ENCODE results near the gene MOB3B.

The MOB3B gene

DNA sequence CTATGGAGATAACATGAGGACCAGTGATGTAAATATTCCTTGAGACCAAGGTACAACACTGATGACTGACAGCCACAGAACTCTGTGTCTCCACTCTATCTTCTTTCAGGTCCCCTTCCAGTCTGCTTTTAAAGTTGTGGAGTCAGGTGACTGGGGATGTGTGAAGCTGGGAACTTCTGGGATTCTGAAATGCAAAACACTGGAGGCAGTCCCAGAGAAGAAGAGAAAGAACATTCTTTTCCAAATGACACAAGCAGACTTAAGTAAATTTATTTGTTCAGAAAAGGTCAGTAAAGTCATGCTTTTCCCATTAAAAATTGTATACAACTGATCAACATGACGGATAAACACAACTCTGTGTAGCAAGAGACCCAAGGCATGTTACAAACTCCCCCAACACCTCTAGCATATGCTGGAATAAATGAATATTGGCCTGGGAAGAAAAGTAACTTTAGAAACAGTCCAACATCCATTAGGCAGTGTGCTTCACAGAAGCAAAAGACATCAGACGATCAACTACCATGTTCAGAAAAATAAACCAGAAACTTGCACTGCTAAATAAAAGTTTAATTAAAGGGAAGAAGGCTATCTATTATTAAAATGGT lies 98.0 kb downstream of the MOB3B start:
- in situ Hi-C loops (cut with HindIII; ENCODE audit: low sequenced_read_pairs), result no loop called here
- H3K4me3 ChIP-seq (ENCODE audit: low read depth, low read length), result no peak overlapping the region
- TF ChIP-seq, protein P1, sequence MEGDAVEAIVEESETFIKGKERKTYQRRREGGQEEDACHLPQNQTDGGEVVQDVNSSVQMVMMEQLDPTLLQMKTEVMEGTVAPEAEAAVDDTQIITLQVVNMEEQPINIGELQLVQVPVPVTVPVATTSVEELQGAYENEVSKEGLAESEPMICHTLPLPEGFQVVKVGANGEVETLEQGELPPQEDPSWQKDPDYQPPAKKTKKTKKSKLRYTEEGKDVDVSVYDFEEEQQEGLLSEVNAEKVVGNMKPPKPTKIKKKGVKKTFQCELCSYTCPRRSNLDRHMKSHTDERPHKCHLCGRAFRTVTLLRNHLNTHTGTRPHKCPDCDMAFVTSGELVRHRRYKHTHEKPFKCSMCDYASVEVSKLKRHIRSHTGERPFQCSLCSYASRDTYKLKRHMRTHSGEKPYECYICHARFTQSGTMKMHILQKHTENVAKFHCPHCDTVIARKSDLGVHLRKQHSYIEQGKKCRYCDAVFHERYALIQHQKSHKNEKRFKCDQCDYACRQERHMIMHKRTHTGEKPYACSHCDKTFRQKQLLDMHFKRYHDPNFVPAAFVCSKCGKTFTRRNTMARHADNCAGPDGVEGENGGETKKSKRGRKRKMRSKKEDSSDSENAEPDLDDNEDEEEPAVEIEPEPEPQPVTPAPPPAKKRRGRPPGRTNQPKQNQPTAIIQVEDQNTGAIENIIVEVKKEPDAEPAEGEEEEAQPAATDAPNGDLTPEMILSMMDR (IDR thresholded peaks at IDR 0.05; ENCODE audit: low read depth, low read length), result no peak
- no peak for DNase-seq (ENCODE audit: low read depth, low spot score)

DNA sequence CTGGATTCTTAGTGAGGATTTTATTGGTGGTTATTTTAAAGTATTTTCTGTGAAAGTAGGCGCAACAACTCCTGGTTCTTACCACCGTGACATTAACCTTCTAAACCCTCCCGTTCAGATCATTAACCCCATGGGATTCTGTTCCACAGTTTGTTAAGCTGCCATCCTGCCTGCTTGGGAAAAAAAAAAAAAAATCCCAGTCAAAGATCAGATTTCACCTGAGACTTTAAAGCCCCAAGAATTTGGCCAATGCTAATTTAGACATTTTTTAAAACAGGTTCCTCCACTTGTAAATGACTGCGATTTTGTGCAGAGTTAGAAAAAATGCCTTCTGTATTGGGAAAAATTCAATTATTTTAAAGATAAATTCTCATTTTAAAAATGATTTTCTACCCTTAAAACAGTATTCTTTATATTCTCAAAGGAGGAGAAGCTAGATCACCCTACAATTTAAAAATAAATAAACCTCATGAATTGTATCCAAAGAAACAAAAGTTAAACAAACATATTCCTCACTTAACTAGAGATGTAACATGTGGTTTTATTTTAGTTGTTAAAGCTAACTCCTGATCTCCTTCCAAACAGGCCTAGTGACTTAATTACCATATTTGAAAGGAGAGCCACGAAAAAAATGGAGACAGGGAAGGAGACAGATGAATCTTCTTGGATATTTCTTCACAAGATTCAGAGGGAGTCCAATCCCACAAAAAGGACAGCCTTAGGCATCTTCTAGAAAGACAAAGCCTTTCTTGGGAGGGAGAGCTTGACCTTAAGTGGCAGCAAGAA lies 98.7 kb downstream of the MOB3B start:
- no peak overlapping the region for H3K4me3 ChIP-seq (ENCODE audit: low read depth, low read length)
- DNase-seq (ENCODE audit: low read depth, low spot score), result no peak
- TF ChIP-seq, protein P1 (IDR thresholded peaks at IDR 0.05; ENCODE audit: low read depth, low read length), result no peak
- in situ Hi-C loops (cut with HindIII; ENCODE audit: low sequenced_read_pairs), result no loop called here

DNA sequence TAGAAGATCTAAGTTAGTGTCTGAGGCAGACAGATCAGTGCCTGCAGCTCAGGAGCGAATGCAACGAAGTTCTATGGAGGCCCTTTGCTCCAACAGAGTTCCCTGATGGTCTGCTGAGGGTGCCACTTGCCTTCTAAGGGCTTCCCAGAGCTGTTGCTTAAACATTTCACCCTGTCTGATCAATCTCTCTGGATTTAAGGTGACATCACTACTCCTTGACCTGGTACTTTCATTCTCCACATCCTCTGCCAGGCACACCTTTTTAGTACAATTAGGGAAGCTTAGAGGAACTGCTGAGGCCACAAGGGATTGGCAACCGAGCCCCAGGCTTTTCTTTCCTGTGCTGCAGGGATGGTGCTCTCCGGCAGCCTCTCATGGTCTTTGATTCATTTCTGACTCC lies 99.7 kb downstream of the MOB3B start:
- in situ Hi-C loops (cut with HindIII; ENCODE audit: low sequenced_read_pairs), result no loop called here
- TF ChIP-seq, protein P1 (IDR thresholded peaks at IDR 0.05; ENCODE audit: low read depth, low read length), result no peak
- no peak for DNase-seq (ENCODE audit: low read depth, low spot score)
- no peak overlapping the region for H3K4me3 ChIP-seq (ENCODE audit: low read depth, low read length)

DNA sequence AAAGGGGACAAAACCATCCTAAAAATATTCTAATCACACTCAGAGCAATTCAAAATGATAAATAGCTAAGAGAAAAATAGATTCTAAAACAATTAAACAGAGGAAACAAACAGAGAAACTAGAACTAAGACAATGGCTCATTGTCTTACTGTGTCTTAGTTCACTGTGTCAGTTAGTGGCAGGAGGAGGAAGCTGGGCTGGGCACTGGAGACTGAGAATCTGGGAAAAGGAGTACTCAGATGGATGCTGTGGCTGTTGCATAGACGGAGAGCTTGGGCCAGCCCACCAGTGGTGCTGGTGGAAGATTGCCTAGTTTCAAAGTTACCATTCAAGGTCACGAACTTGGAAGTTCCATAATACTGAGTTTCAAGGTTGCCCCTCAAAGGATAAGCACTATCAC lies 100.2 kb downstream of the MOB3B start:
- DNase-seq (ENCODE audit: low read depth, low spot score), result no peak
- H3K4me3 ChIP-seq (ENCODE audit: low read depth, low read length), result no peak overlapping the region
- TF ChIP-seq, protein P1 (IDR thresholded peaks at IDR 0.05; ENCODE audit: low read depth, low read length), result no peak
- in situ Hi-C loops (cut with HindIII; ENCODE audit: low sequenced_read_pairs), result no loop called here

DNA sequence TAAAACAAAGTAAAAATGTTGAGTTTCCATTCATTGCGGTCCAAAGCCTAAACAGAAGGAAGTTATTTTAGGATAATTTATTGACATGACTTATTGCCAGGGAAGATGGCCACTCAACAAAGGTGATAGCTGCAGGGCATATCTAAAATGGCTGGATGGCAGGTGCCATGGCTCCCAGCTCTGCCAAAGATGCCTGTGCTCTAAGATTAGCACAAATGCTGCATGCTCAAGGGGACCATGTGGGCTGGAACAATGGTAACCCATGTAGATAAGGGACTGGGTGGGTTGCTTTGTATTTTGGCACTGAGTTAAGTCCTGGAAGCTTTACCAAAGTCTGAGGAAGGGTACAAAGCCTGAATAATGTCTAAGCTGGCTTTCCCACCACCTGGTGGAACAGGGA lies 101.1 kb downstream of the MOB3B start:
- H3K4me3 ChIP-seq (ENCODE audit: low read depth, low read length), result no peak overlapping the region
- TF ChIP-seq, protein P1 (IDR thresholded peaks at IDR 0.05; ENCODE audit: low read depth, low read length), result no peak
- in situ Hi-C loops (cut with HindIII; ENCODE audit: low sequenced_read_pairs), result no loop called here
- no peak for DNase-seq (ENCODE audit: low read depth, low spot score)

DNA sequence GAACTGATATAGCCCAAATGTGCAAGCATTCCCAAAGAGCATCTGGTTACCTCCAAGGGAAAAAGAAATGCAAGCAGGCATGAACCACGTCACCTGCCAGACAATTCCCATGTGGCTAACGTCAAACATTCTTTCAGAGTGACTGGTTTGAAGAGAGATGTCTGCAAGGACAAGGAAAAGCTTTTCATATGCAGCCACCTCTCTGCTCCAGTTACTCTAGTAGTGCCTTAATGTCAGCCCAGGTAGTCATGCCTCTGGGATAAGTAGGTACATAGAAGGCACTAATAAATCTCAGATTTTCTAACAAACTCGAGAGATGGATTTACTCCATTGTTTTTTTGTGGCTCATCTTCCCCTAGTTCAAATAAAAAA lies 102.4 kb downstream of the MOB3B start:
- TF ChIP-seq, protein P1 (IDR thresholded peaks at IDR 0.05; ENCODE audit: low read depth, low read length), result no peak
- in situ Hi-C loops (cut with HindIII; ENCODE audit: low sequenced_read_pairs), result no loop called here
- DNase-seq (ENCODE audit: low read depth, low spot score), result peak; percentile 67
- H3K4me3 ChIP-seq (ENCODE audit: low read depth, low read length), result no peak overlapping the region
